Epithelial cell of esophagus (primary cell): ENCODE data around the gene MESP2.
"Not testable (repeated sequence)": the region's sequence is repeated elsewhere in the genome, so short reads cannot be mapped to it uniquely, and the experiment has no call there.

Source experiments
- DNase-seq: peaks from one replicate; pipeline ENCODE4 v3.0.0; 2010; ENCODE audit warnings: low read depth
- H3K4me3 ChIP-seq: 2 replicates; pipeline ENCODE4 v1.5.1; 2011; ENCODE audit warnings: mild to moderate bottlenecking, low read length, control low read depth
- CTCF ChIP-seq: IDR thresholded peaks from 2 replicates; pipeline ENCODE4 v1.5.1; 2011; ENCODE audit warnings: low read depth, mild to moderate bottlenecking, low read length, control low read depth, inconsistent platforms; ENCODE audit not compliant: insufficient read depth; ENCODE audit errors: missing control alignments

The MESP2 gene

GRCh38 chr15:89777782-89778380 lies 1.7 kb downstream of the MESP2 start:
- TF ChIP-seq CTCF, result no peak
- no peak overlapping the region for H3K4me3 ChIP-seq
- no peak for DNase-seq

- no peak for TF ChIP-seq CTCF
- no peak overlapping the region for H3K4me3 ChIP-seq
- DNase-seq, result no peak
These were observed 2.7 kb downstream of the MESP2 start for GRCh38 chr15:89778861-89779260.

DNA sequence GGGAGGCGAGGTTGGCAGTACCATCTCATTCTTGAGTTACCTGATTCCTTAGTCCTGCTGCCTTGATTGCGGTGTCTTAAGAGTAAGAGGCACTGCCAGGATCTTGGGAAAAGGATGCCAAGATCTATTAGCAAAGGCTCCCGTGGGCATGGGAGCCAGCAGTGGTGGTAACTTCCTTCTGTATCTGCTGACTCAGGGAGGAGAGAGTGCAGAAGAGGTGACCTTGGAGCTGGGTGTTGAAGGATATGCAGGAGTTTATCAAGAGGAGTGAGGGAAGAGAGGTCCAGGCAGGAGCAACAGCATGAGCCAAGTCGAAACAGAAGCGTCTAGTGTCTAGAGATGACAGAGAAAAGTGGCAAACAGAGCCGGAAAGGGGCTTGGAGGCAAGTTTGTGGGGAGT lies 4.5 kb downstream of the MESP2 start:
- DNase-seq, result no peak
- no peak for TF ChIP-seq CTCF
- H3K4me3 ChIP-seq, result no peak overlapping the region

GRCh38 chr15:89781055-89781454 lies 4.9 kb downstream of the MESP2 start:
- DNase-seq, result peak; percentile 83
- TF ChIP-seq CTCF, result no peak
- H3K4me3 ChIP-seq, result no peak overlapping the region

GRCh38 chr15:89781891-89782618 lies 5.9 kb downstream of the MESP2 start:
- TF ChIP-seq CTCF, result no peak
- peak; percentile 92 for DNase-seq
- H3K4me3 ChIP-seq, result no peak overlapping the region

GRCh38 chr15:89782619-89782950 lies 6.5 kb downstream of the MESP2 start:
- H3K4me3 ChIP-seq, DNase-seq: not testable (repeated sequence)

GRCh38 chr15:89783111-89783860 lies 7.2 kb downstream of the MESP2 start:
- DNase-seq, result no peak
- no peak for TF ChIP-seq CTCF
- H3K4me3 ChIP-seq, result no peak overlapping the region
